Natural killer cell (primary cell): ENCODE measurements around the gene KAZN. TPM values are rescaled to one million over a fixed set of nuclear protein-coding genes. Genes with fewer than 3 reads are reported as not detected.

Experiments
- ATAC-seq, 3 donors: fragments of 150-1000 bp in 2 of 3; fragments of 200-7000 bp in 1 of 3; cut with Tn5 transposase; 1 replicate in 1 of 3; 2 replicates in 2 of 3; pipeline ENCODE4 v1.10.0; 2021; ENCODE audit warnings: mild to moderate bottlenecking in 2 of 3, moderate library complexity in 2 of 3
- DNase-seq, 2 donors: peaks; one replicate each; pipeline versions ENCODE4 v3.0.0 to v3.0.0-alpha.2; 2013 to 2021; ENCODE audit warnings: mixed read lengths in 1 of 2
- H3K27ac ChIP-seq: one replicate; pipeline ENCODE4 v1.5.1; 2013; ENCODE audit warnings: mild to moderate bottlenecking, low read length
- H3K27me3 ChIP-seq: one replicate; pipeline ENCODE4 v1.6.1; 2013; ENCODE audit warnings: low read length; ENCODE audit not compliant: control insufficient read depth, insufficient read depth
- H3K36me3 ChIP-seq: one replicate; pipeline ENCODE4 v1.6.1; 2013; ENCODE audit warnings: low read length; ENCODE audit not compliant: control insufficient read depth, insufficient read depth
- H3K4me1 ChIP-seq: one replicate; pipeline ENCODE4 v1.6.1; 2013; ENCODE audit warnings: low read length; ENCODE audit not compliant: control insufficient read depth, insufficient read depth
- H3K4me3 ChIP-seq: one replicate; pipeline ENCODE4 v1.5.1; 2013; ENCODE audit warnings: low read length
- H3K9me3 ChIP-seq: one replicate; pipeline ENCODE4 v1.6.1; 2013; ENCODE audit warnings: low read length; ENCODE audit not compliant: control insufficient read depth, insufficient read depth
- H3K27ac Mint-ChIP-seq, 2 donors: one replicate each; pipeline ENCODE4 v1.8.0; 2022; ENCODE audit warnings: mild to moderate bottlenecking in 2 of 2, mixed read lengths in 2 of 2, moderate library complexity in 1 of 2
- H3K27me3 Mint-ChIP-seq, 2 donors: one replicate each; pipeline ENCODE4 v1.8.0; 2022; ENCODE audit warnings: low read depth in 2 of 2, mixed read lengths in 2 of 2
- H3K36me3 Mint-ChIP-seq: one replicate; pipeline ENCODE4 v1.8.0; 2022; ENCODE audit warnings: mixed read lengths
- H3K4me1 Mint-ChIP-seq, 2 donors: one replicate each; pipeline ENCODE4 v1.8.0; 2022; ENCODE audit warnings: mixed read lengths in 2 of 2
- H3K4me3 Mint-ChIP-seq: one replicate; pipeline ENCODE4 v1.8.0; 2022; ENCODE audit warnings: mild to moderate bottlenecking, moderate library complexity, mixed read lengths
- H3K9me3 Mint-ChIP-seq, 2 donors: one replicate each; pipeline ENCODE4 v1.8.0; 2022; ENCODE audit warnings: mixed read lengths in 2 of 2
- CTCF ChIP-seq: fragments of 200-600 bp; IDR thresholded peaks from one replicate; pipeline ENCODE4 v1.8.0; 2022; ENCODE audit warnings: antibody characterized with exemption
- WGBS: methylation state at CpG from one replicate; pipeline ENCODE4 v1.1.7; 2013; ENCODE audit warnings: missing lambda C conversion rate; ENCODE audit not compliant: insufficient coverage; 5-methylcytosine and 5-hydroxymethylcytosine counted together
- intact Hi-C: fragments of 100-400 bp; cut with micrococcal nuclease; formaldehyde crosslinking; loops from one replicate; pipeline ENCODE4 v1.14.2; 2022
- total RNA-seq, 4 donors: library from RNA; stranded (reverse); fragments of 120-200 nt in 1 of 4; gene quantifications; one replicate each; pipeline versions ENCODE4 v1.2.3 to v1.2.4, GENCODE V29; 2013 to 2022

Gene KAZN
- total RNA-seq, 3 donors from 2014 or later (not counting 1 experiment from before 2014, with no cell fraction given) = 1.2 to 2.0 (median 1.7) TPM

- TF ChIP-seq CTCF = no peak
- no peaks in the 10 kb centered on the region for H3K36me3 Mint-ChIP-seq
- Histone ChIP-seq H3K4me1 (peaks cover 9% of the 10 kb centered on the region), H3K9me3 (no peaks in the 10 kb centered on the region), H3K27me3 (no peaks in the 10 kb centered on the region), H3K36me3 (no peaks in the 10 kb centered on the region), H3K4me3 (no peak overlapping the region), H3K27ac (no peak overlapping the region)
- DNase-seq = no peak
- H3K9me3 Mint-ChIP-seq = no peaks in the 10 kb centered on the region
- ATAC-seq = no peak
- no peak overlapping the region for H3K27ac Mint-ChIP-seq
- 87% methylated on average over 5 of the region's 5 CpGs for WGBS
- H3K4me1 Mint-ChIP-seq = peaks cover 7% of the 10 kb centered on the region in 2 donors
- peaks cover 0 to 11% of the 10 kb centered on the region in 2 donors for H3K27me3 Mint-ChIP-seq
- intact Hi-C loops = no loop called here
- no peak overlapping the region for H3K4me3 Mint-ChIP-seq
Measured at GRCh38 chr1:14973773-14974172, 375.3 kb downstream of the KAZN start.

DNA sequence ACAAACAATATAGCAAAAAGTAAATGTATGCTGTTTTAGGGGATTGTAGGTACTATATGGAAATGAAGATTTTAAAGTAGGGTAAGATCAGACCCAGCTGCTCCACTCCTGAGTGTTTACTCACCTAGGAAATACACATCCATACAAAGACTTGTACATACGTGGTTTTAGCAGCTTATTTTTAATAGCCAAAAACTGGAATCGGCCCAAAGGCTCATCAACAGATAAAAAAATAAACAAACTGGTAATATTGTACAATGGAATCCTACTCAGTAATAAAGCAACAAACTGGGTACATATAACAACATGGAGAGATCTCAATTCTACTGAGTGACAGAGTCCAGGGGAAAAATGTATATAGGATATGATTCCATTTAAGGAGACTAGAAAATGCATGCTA lies 375.9 kb downstream of the KAZN start:
- TF ChIP-seq CTCF = no peak
- ATAC-seq (no peak), DNase-seq (no peak)
- Mint-ChIP-seq H3K27me3 (peaks cover 0 to 11% of the 10 kb centered on the region in 2 donors), H3K36me3 (no peaks in the 10 kb centered on the region), H3K4me3 (no peak overlapping the region), H3K9me3 (no peaks in the 10 kb centered on the region), H3K4me1 (peaks cover 2% of the 10 kb centered on the region in 2 donors), H3K27ac (no peak overlapping the region)
- intact Hi-C loops = no loop called here
- H3K9me3 ChIP-seq = no peaks in the 10 kb centered on the region
- peaks cover 3% of the 10 kb centered on the region for H3K4me1 ChIP-seq
- no peaks in the 10 kb centered on the region for H3K27me3 ChIP-seq
- no peak overlapping the region for H3K27ac ChIP-seq
- H3K4me3 ChIP-seq = no peak overlapping the region
- H3K36me3 ChIP-seq = no peaks in the 10 kb centered on the region
- 75% methylated on average over 1 of the region's 2 CpGs for WGBS

GRCh38 chr1:14975119-14975518 lies 376.6 kb downstream of the KAZN start:
- no peaks in the 10 kb centered on the region for H3K36me3 Mint-ChIP-seq
- no peak for DNase-seq
- no peak overlapping the region for H3K27ac ChIP-seq
- H3K36me3 ChIP-seq = no peaks in the 10 kb centered on the region
- H3K27ac Mint-ChIP-seq = no peak overlapping the region
- no peaks in the 10 kb centered on the region for H3K9me3 ChIP-seq
- intact Hi-C loops = no loop called here
- no peaks in the 10 kb centered on the region for H3K4me1 ChIP-seq
- H3K27me3 ChIP-seq = no peaks in the 10 kb centered on the region
- H3K4me1 Mint-ChIP-seq = no peaks in the 10 kb centered on the region
- no peak overlapping the region for H3K4me3 Mint-ChIP-seq
- no peaks in the 10 kb centered on the region for H3K9me3 Mint-ChIP-seq
- no peak overlapping the region for H3K4me3 ChIP-seq
- TF ChIP-seq CTCF = no peak
- 89% methylated on average over 4 of the region's 4 CpGs for WGBS
- no peak for ATAC-seq
- H3K27me3 Mint-ChIP-seq = peaks cover 0 to 10% of the 10 kb centered on the region in 2 donors

GRCh38 chr1:14976256-14976655 lies 377.8 kb downstream of the KAZN start:
- H3K4me1 ChIP-seq = no peaks in the 10 kb centered on the region
- H3K27me3 ChIP-seq = no peaks in the 10 kb centered on the region
- no peaks in the 10 kb centered on the region for H3K36me3 ChIP-seq
- no peaks in the 10 kb centered on the region for H3K4me1 Mint-ChIP-seq
- H3K27ac ChIP-seq = no peak overlapping the region
- H3K27ac Mint-ChIP-seq = no peak overlapping the region
- H3K27me3 Mint-ChIP-seq = no peaks in the 10 kb centered on the region
- no peaks in the 10 kb centered on the region for H3K36me3 Mint-ChIP-seq
- ATAC-seq (no peak), DNase-seq (no peak)
- WGBS = 94% methylated on average over 13 of the region's 13 CpGs
- H3K9me3 ChIP-seq = no peaks in the 10 kb centered on the region
- no peak overlapping the region for H3K4me3 Mint-ChIP-seq
- intact Hi-C loops = no loop called here
- H3K4me3 ChIP-seq = no peak overlapping the region
- no peaks in the 10 kb centered on the region for H3K9me3 Mint-ChIP-seq
- TF ChIP-seq CTCF = no peak
